Neuronal stem cell (in vitro differentiated cells): ENCODE data around the gene RHOC.
A peak's percentile ranks its signal among the peaks of the same experiment; 100 is the strongest.

Source experiments
- DNase-seq: peaks from one replicate; pipeline ENCODE4 v3.0.0-alpha.2; 2013; ENCODE audit warnings: low spot score
- H2AFZ ChIP-seq: one replicate; pipeline ENCODE4 v1.6.1; 2013; ENCODE audit warnings: mild to moderate bottlenecking, low read length, inconsistent platforms
- H2AK5ac ChIP-seq: 2 replicates; pipeline ENCODE4 v1.6.1; 2013; ENCODE audit warnings: low read depth, mild to moderate bottlenecking, inconsistent platforms, low read length, moderate library complexity, mixed read lengths
- H2BK120ac ChIP-seq: 2 replicates; pipeline ENCODE4 v1.6.1; 2013; ENCODE audit warnings: low read depth, mild to moderate bottlenecking, inconsistent platforms, low read length, moderate library complexity, mixed read lengths
- H2BK12ac ChIP-seq: one replicate; pipeline ENCODE4 v1.6.1; 2013; ENCODE audit warnings: low read length, inconsistent platforms
- H2BK15ac ChIP-seq: 2 replicates; pipeline ENCODE4 v1.6.1; 2013; ENCODE audit warnings: mild to moderate bottlenecking, low read length, inconsistent platforms, mixed read lengths
- H2BK5ac ChIP-seq: one replicate; pipeline ENCODE4 v1.6.1; 2013; ENCODE audit warnings: inconsistent platforms, mild to moderate bottlenecking, low read length, moderate library complexity
- H3K14ac ChIP-seq: one replicate; pipeline ENCODE4 v1.6.1; 2013; ENCODE audit warnings: low read length, inconsistent platforms
- H3K18ac ChIP-seq: 2 replicates; pipeline ENCODE4 v1.6.1; 2013; ENCODE audit warnings: low read length, inconsistent platforms
- H3K23ac ChIP-seq: 2 replicates; pipeline ENCODE4 v1.6.1; 2013; ENCODE audit warnings: low read depth, mild to moderate bottlenecking, mixed read lengths, low read length, inconsistent platforms; ENCODE audit not compliant: poor library complexity
- H3K27ac ChIP-seq: replicated peaks from 3 replicates; pipeline ENCODE4 v1.5.1; 2013; ENCODE audit warnings: low read length, inconsistent platforms
- H3K27me3 ChIP-seq, 3 experiments: 2 replicates each; pipeline ENCODE4 v1.6.1; 2013; ENCODE audit warnings: low read length in 3 of 3, mild to moderate bottlenecking in 2 of 3, inconsistent platforms in 1 of 3, low read depth in 1 of 3, mixed read lengths in 1 of 3, moderate library complexity in 1 of 3; ENCODE audit not compliant: control insufficient read depth in 3 of 3, insufficient read depth in 3 of 3
- H3K36me3 ChIP-seq, 2 donors: replicated peaks in 1 of 2; 2 replicates each; pipeline ENCODE4 v1.6.1; 2013; ENCODE audit warnings: low read length in 2 of 2; ENCODE audit not compliant: control insufficient read depth in 2 of 2, insufficient read depth in 2 of 2
- H3K4ac ChIP-seq: 2 replicates; pipeline ENCODE4 v1.6.1; 2013; ENCODE audit warnings: inconsistent platforms, mild to moderate bottlenecking, low read length, moderate library complexity
- H3K4me1 ChIP-seq, 2 donors: 1 replicate in 1 of 2; 2 replicates in 1 of 2; pipeline ENCODE4 v1.6.1; 2013; ENCODE audit warnings: low read length in 2 of 2, low read depth in 1 of 2; ENCODE audit not compliant: control insufficient read depth in 2 of 2, insufficient read depth in 1 of 2
- H3K4me2 ChIP-seq: one replicate; pipeline ENCODE4 v1.6.1; 2013; ENCODE audit warnings: mild to moderate bottlenecking, low read length, inconsistent platforms; ENCODE audit not compliant: insufficient read depth, poor library complexity, severe bottlenecking
- H3K4me3 ChIP-seq, 2 donors: 2 replicates each; pipeline ENCODE4 v1.5.1; 2013; ENCODE audit warnings: low read length in 2 of 2, mild to moderate bottlenecking in 2 of 2, inconsistent platforms in 1 of 2, moderate library complexity in 1 of 2
- H3K79me1 ChIP-seq: one replicate; pipeline ENCODE4 v1.6.1; 2013; ENCODE audit warnings: low read depth, mild to moderate bottlenecking, inconsistent platforms, low read length, moderate library complexity
- H3K9ac ChIP-seq: one replicate; pipeline ENCODE4 v1.6.1; 2013; ENCODE audit warnings: mild to moderate bottlenecking, low read depth, low read length, inconsistent platforms; ENCODE audit not compliant: poor library complexity
- H3K9me3 ChIP-seq, 2 donors: replicated peaks in 1 of 2; 2 replicates each; pipeline versions ENCODE3 to v1.6.1; 2013; ENCODE audit warnings: low read length in 2 of 2, mild to moderate bottlenecking in 2 of 2, inconsistent platforms in 1 of 2, low read depth in 1 of 2, mixed read lengths in 1 of 2, moderate library complexity in 1 of 2; ENCODE audit not compliant: control insufficient read depth in 2 of 2, insufficient read depth in 1 of 2
- H4K8ac ChIP-seq: one replicate; pipeline ENCODE4 v1.6.1; 2013; ENCODE audit warnings: low read depth, mild to moderate bottlenecking, inconsistent platforms, low read length, moderate library complexity
- H4K91ac ChIP-seq: one replicate; pipeline ENCODE4 v1.6.1; 2013; ENCODE audit warnings: low read length, low read depth, mild to moderate bottlenecking, inconsistent platforms; ENCODE audit not compliant: poor library complexity
- WGBS, 2 donors: extraction: QIAGEN DNeasy Blood & Tissue Kit; methylation state at CpG; one replicate each; pipeline ENCODE4 v1.1.7; 2013; ENCODE audit warnings: missing lambda C conversion rate in 2 of 2, mixed read lengths in 1 of 2; ENCODE audit not compliant: insufficient read length in 2 of 2, insufficient replicate concordance in 1 of 2; ENCODE audit errors: extremely low coverage in 2 of 2; 5-methylcytosine and 5-hydroxymethylcytosine counted together

Gene RHOC

GRCh38 chr1:112693821-112694220 lies 13.1 kb downstream of the RHOC start:
- no peak overlapping the region for H2BK12ac ChIP-seq
- H2BK5ac ChIP-seq, result no peak overlapping the region
- no peak overlapping the region for H3K9ac ChIP-seq
- no peak overlapping the region for H4K8ac ChIP-seq
- no peak overlapping the region for H3K4me3 ChIP-seq
- no peak overlapping the region for H3K27ac ChIP-seq
- H3K4ac ChIP-seq, result no peak overlapping the region
- no peak overlapping the region for H2BK120ac ChIP-seq
- H2AK5ac ChIP-seq, result no peak overlapping the region
- H3K79me1 ChIP-seq, result no peaks in the 10 kb centered on the region
- H3K4me2 ChIP-seq, result no peak overlapping the region
- no peak overlapping the region for H3K14ac ChIP-seq
- H4K91ac ChIP-seq, result no peak overlapping the region
- no peak overlapping the region for H2AFZ ChIP-seq
- WGBS, 2 donors, result no CpG with 5 or more reads among the region's 6 CpGs
- no peak overlapping the region for H2BK15ac ChIP-seq
- H3K23ac ChIP-seq, result no peak overlapping the region
- H3K36me3 ChIP-seq, result peaks cover 56 to 98% of the 10 kb centered on the region in 2 donors
- no peaks in the 10 kb centered on the region for H3K9me3 ChIP-seq
- no peak overlapping the region for H3K18ac ChIP-seq
- no peaks in the 10 kb centered on the region for H3K4me1 ChIP-seq
- DNase-seq, result no peak
- no peaks in the 10 kb centered on the region for H3K27me3 ChIP-seq

GRCh38 chr1:112692681-112693080 lies 14.2 kb downstream of the RHOC start:
- H4K8ac ChIP-seq, result no peak overlapping the region
- no peak overlapping the region for H3K4me3 ChIP-seq
- H2BK12ac ChIP-seq, result no peak overlapping the region
- no peak overlapping the region for H3K9ac ChIP-seq
- H2AFZ ChIP-seq, result no peak overlapping the region
- H3K79me1 ChIP-seq, result peaks cover under 1% of the 10 kb centered on the region
- H3K4ac ChIP-seq, result no peak overlapping the region
- H4K91ac ChIP-seq, result no peak overlapping the region
- no peak overlapping the region for H2BK120ac ChIP-seq
- peaks cover 47 to 98% of the 10 kb centered on the region in 2 donors for H3K36me3 ChIP-seq
- H3K4me2 ChIP-seq, result no peak overlapping the region
- no peak overlapping the region for H2BK5ac ChIP-seq
- no CpG with 5 or more reads among the region's 5 CpGs for WGBS, 2 donors
- H3K27me3 ChIP-seq, result no peaks in the 10 kb centered on the region
- H3K14ac ChIP-seq, result peak overlapping the region; percentile 17
- H3K4me1 ChIP-seq, result no peaks in the 10 kb centered on the region
- no peaks in the 10 kb centered on the region for H3K9me3 ChIP-seq
- H3K23ac ChIP-seq, result no peak overlapping the region
- DNase-seq, result no peak
- H2AK5ac ChIP-seq, result no peak overlapping the region
- H3K18ac ChIP-seq, result no peak overlapping the region
- H2BK15ac ChIP-seq, result no peak overlapping the region
- H3K27ac ChIP-seq, result no peak overlapping the region

- Histone ChIP-seq H3K36me3 (peaks cover 33 to 76% of the 10 kb centered on the region in 2 donors), H4K91ac (no peak overlapping the region), H3K14ac (no peak overlapping the region), H3K4me2 (no peak overlapping the region), H3K4ac (no peak overlapping the region), H2BK120ac (no peak overlapping the region), H4K8ac (no peak overlapping the region), H3K9ac (no peak overlapping the region), H2AFZ (no peak overlapping the region), H2BK5ac (no peak overlapping the region), H2BK15ac (no peak overlapping the region), H2AK5ac (no peak overlapping the region), H2BK12ac (no peak overlapping the region), H3K4me1 (no peaks in the 10 kb centered on the region), H3K27me3 (no peaks in the 10 kb centered on the region), H3K79me1 (peaks cover 3% of the 10 kb centered on the region), H3K9me3 (no peaks in the 10 kb centered on the region), H3K27ac (no peak overlapping the region), H3K18ac (no peak overlapping the region), H3K4me3 (no peak overlapping the region), H3K23ac (no peak overlapping the region)
- no CpG with 5 or more reads among the region's 11 CpGs for WGBS, 2 donors
- DNase-seq, result no peak
Measured at GRCh38 chr1:112689842-112690237, 17.1 kb downstream of the RHOC start.

GRCh38 chr1:112689196-112689841 lies 17.6 kb downstream of the RHOC start:
- Histone ChIP-seq H2AFZ (no peak overlapping the region), H3K27ac (no peak overlapping the region), H3K14ac (no peak overlapping the region), H3K4ac (no peak overlapping the region), H3K79me1 (peaks cover 3% of the 10 kb centered on the region), H3K27me3 (no peaks in the 10 kb centered on the region), H3K4me3 (no peak overlapping the region), H3K9ac (no peak overlapping the region), H4K91ac (no peak overlapping the region), H4K8ac (no peak overlapping the region), H3K9me3 (no peaks in the 10 kb centered on the region), H2BK15ac (no peak overlapping the region), H3K23ac (no peak overlapping the region), H2AK5ac (no peak overlapping the region), H3K18ac (no peak overlapping the region), H3K36me3 (peaks cover 28 to 71% of the 10 kb centered on the region in 2 donors), H3K4me2 (no peak overlapping the region), H2BK12ac (no peak overlapping the region), H2BK120ac (no peak overlapping the region), H3K4me1 (no peaks in the 10 kb centered on the region), H2BK5ac (no peak overlapping the region)
- no peak for DNase-seq
- no CpG with 5 or more reads among the region's 9 CpGs for WGBS, 2 donors
